Keratinocyte (primary cell): Measurements from ENCODE around the gene TMEM163.

ENCODE experiments used
- CTCF ChIP-seq, 3 experiments: IDR thresholded peaks in 1 of 3; conservative IDR thresholded peaks in 1 of 3; optimal IDR thresholded peaks in 1 of 3; 2 replicates in 2 of 3; 3 replicates in 1 of 3; pipeline versions ENCODE3 to v1.5.1; 2011; ENCODE audit warnings: low read length in 3 of 3, mild to moderate bottlenecking in 3 of 3, moderate library complexity in 2 of 3, control low read depth in 1 of 3, inconsistent platforms in 1 of 3; ENCODE audit not compliant: insufficient read depth in 2 of 3; ENCODE audit errors: extremely low read depth in 1 of 3
- EZH2 ChIP-seq: IDR thresholded peaks from one replicate; pipeline ENCODE4 v1.6.1; 2012; ENCODE audit warnings: inconsistent platforms, mild to moderate bottlenecking, low read length, moderate library complexity

- no peak for TF ChIP-seq CTCF (optimal IDR thresholded peaks at IDR 0.05 in 1 of 3, IDR thresholded peaks at IDR 0.05 in 1 of 3, conservative IDR thresholded peaks at IDR 0.05 in 1 of 3; ENCODE audit: extremely low read depth in 1 of 3, insufficient read depth in 2 of 3, low read length in 3 of 3)
- no peak for TF ChIP-seq EZH2
These were observed 263.9 kb downstream of the TMEM163 start for GRCh38 chr2:134454931-134455330.
